HL-60 (cell line): ENCODE measurements around the gene IKBKE. TPM values are rescaled to one million over a fixed set of nuclear protein-coding genes. Genes with fewer than 3 reads are reported as not detected.

ENCODE experiments used
- DNase-seq, 2 experiments: peaks; one replicate each; pipeline ENCODE4 v3.0.0-alpha.2; 2010 to 2020; ENCODE audit warnings: low read depth in 1 of 2, low spot score in 1 of 2
- H3K27ac ChIP-seq: fragments of 250-450 bp; sonication (Bioruptor Pico); replicated peaks from 2 replicates; pipeline ENCODE4 v1.5.1; 2020; ENCODE audit warnings: mild to moderate bottlenecking, moderate library complexity
- H3K27me3 ChIP-seq: fragments of 250-450 bp; sonication (Bioruptor Pico); 2 replicates; pipeline ENCODE4 v1.5.1; 2021; ENCODE audit warnings: mild to moderate bottlenecking, moderate library complexity; ENCODE audit not compliant: insufficient read depth, poor library complexity, severe bottlenecking
- H3K4me3 ChIP-seq: replicated peaks from 2 replicates; pipeline ENCODE4 v1.5.1; 2011; ENCODE audit warnings: mild to moderate bottlenecking, control low read depth, low read length; ENCODE audit not compliant: insufficient read depth
- GABPA ChIP-seq: IDR thresholded peaks from 2 replicates; pipeline ENCODE4 v1.6.1; 2012; ENCODE audit warnings: low read depth
- POLR2AphosphoS5 ChIP-seq: IDR thresholded peaks from 2 replicates; pipeline ENCODE4 v1.6.1; 2012; ENCODE audit warnings: low read depth
- SPI1 ChIP-seq: IDR thresholded peaks from 2 replicates; pipeline ENCODE4 v1.6.1; 2012; ENCODE audit warnings: low read depth, mild to moderate bottlenecking, borderline replicate concordance
- microRNA-seq: library from miRNA; unstranded; fragments of <30 nt; microRNA quantifications from one replicate; pipeline ENCODE4, GENCODE V29; 2018
- TF ChIP-seq, protein P1 (sequence below): IDR thresholded peaks from one replicate; pipeline ENCODE4 v1.5.1; 2011; ENCODE audit warnings: low read length, control low read depth, inconsistent platforms; ENCODE audit not compliant: insufficient read depth
- TF ChIP-seq, protein P2 (sequence below): IDR thresholded peaks from 2 replicates; pipeline ENCODE4 v1.6.1; 2012; ENCODE audit warnings: low read depth; ENCODE audit not compliant: insufficient replicate concordance

IKBKE gene

GRCh38 chr1:206544562-206545257 is 74.4 kb downstream of the IKBKE start:
- peak in 1 of 2 experiments; percentile 77 for DNase-seq
- Histone ChIP-seq H3K27me3 (no peaks in the 10 kb centered on the region), H3K4me3 (no peak overlapping the region), H3K27ac (no peak overlapping the region)
- no peak for TF ChIP-seq SPI1
- no peak for TF ChIP-seq POLR2AphosphoS5
- no peak for TF ChIP-seq GABPA
- TF ChIP-seq, protein P1, sequence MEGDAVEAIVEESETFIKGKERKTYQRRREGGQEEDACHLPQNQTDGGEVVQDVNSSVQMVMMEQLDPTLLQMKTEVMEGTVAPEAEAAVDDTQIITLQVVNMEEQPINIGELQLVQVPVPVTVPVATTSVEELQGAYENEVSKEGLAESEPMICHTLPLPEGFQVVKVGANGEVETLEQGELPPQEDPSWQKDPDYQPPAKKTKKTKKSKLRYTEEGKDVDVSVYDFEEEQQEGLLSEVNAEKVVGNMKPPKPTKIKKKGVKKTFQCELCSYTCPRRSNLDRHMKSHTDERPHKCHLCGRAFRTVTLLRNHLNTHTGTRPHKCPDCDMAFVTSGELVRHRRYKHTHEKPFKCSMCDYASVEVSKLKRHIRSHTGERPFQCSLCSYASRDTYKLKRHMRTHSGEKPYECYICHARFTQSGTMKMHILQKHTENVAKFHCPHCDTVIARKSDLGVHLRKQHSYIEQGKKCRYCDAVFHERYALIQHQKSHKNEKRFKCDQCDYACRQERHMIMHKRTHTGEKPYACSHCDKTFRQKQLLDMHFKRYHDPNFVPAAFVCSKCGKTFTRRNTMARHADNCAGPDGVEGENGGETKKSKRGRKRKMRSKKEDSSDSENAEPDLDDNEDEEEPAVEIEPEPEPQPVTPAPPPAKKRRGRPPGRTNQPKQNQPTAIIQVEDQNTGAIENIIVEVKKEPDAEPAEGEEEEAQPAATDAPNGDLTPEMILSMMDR = peak; percentile 70

DNA sequence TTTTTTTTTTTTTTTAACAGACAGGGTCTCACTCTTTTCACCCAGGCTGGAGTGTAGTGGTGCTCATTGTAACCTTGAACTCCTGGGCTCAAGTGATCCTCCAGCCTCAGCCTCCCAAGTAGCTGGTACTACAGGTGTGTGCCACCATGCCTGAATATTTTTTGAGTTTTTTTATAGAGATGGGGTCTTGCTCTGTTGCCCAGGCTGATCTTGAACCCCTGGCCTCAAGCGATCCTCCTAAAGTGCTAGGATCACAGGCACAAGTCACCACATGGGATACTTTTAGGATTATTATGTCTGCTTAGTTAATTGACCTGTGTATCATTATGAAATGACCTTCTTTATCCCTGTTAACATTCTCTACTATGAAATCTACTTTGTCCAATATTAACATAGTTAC is 75.1 kb downstream of the IKBKE start:
- no peak for DNase-seq
- TF ChIP-seq, protein P2, sequence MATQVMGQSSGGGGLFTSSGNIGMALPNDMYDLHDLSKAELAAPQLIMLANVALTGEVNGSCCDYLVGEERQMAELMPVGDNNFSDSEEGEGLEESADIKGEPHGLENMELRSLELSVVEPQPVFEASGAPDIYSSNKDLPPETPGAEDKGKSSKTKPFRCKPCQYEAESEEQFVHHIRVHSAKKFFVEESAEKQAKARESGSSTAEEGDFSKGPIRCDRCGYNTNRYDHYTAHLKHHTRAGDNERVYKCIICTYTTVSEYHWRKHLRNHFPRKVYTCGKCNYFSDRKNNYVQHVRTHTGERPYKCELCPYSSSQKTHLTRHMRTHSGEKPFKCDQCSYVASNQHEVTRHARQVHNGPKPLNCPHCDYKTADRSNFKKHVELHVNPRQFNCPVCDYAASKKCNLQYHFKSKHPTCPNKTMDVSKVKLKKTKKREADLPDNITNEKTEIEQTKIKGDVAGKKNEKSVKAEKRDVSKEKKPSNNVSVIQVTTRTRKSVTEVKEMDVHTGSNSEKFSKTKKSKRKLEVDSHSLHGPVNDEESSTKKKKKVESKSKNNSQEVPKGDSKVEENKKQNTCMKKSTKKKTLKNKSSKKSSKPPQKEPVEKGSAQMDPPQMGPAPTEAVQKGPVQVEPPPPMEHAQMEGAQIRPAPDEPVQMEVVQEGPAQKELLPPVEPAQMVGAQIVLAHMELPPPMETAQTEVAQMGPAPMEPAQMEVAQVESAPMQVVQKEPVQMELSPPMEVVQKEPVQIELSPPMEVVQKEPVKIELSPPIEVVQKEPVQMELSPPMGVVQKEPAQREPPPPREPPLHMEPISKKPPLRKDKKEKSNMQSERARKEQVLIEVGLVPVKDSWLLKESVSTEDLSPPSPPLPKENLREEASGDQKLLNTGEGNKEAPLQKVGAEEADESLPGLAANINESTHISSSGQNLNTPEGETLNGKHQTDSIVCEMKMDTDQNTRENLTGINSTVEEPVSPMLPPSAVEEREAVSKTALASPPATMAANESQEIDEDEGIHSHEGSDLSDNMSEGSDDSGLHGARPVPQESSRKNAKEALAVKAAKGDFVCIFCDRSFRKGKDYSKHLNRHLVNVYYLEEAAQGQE = no peak
- TF ChIP-seq GABPA = no peak
- TF ChIP-seq POLR2AphosphoS5 = no peak
- TF ChIP-seq, protein P1 = no peak
- TF ChIP-seq SPI1 = no peak
- Histone ChIP-seq H3K27me3 (no peaks in the 10 kb centered on the region), H3K4me3 (no peak overlapping the region), H3K27ac (no peak overlapping the region)

Small RNAs within 50 kb of the gene (microRNA-seq; reads per million reads assigned to microRNA genes)
- gene MIR6769B = not detected
